HCT116 (cell line): ENCODE measurements around the gene ITGAE.

Experiments used
- CEBPB ChIP-seq: IDR thresholded peaks from 2 replicates; pipeline ENCODE4 v1.6.1; 2012; ENCODE audit warnings: low read depth
- ELF1 ChIP-seq: IDR thresholded peaks from 2 replicates; pipeline ENCODE4 v1.6.1; 2012; ENCODE audit warnings: low read depth, borderline replicate concordance
- EZH2 ChIP-seq: fragments of 200-600 bp; sonication (generic); IDR thresholded peaks from 2 replicates; pipeline ENCODE4 v1.6.1; 2017; ENCODE audit warnings: antibody characterized with exemption, mixed run types
- EZH2phosphoT487 ChIP-seq: fragments of 200-600 bp; IDR thresholded peaks from 2 replicates; pipeline ENCODE4 v1.6.1; 2018; ENCODE audit warnings: antibody characterized with exemption, borderline replicate concordance
- POLR2A ChIP-seq: IDR thresholded peaks from 2 replicates; pipeline ENCODE4 v1.7.0; 2011; ENCODE audit warnings: borderline replicate concordance; ENCODE audit not compliant: insufficient read depth, insufficient read length; ENCODE audit errors: extremely low read depth
- POLR2AphosphoS5 ChIP-seq: IDR thresholded peaks from 2 replicates; pipeline ENCODE4 v1.6.1; 2011; ENCODE audit warnings: mild to moderate bottlenecking, low read depth, low read length, moderate library complexity
- RAD21 ChIP-seq: IDR thresholded peaks from 2 replicates; pipeline ENCODE4 v1.6.1; 2012; ENCODE audit warnings: low read depth, mild to moderate bottlenecking
- ZFX ChIP-seq: fragments of 450-650 bp; IDR thresholded peaks from 2 replicates; pipeline ENCODE4 v1.6.1; 2017
- ZNF274 ChIP-seq: fragments of 200-500 bp; sonication (Bioruptor generic); IDR thresholded peaks from 2 replicates; pipeline ENCODE4 v1.6.1; 2014; ENCODE audit warnings: mild to moderate bottlenecking, low read depth, low read length, inconsistent platforms
- TF ChIP-seq, protein P1 (sequence below): IDR thresholded peaks from 2 replicates; pipeline ENCODE4 v1.6.1; 2012; ENCODE audit warnings: low read depth
- TF ChIP-seq, protein P2 (sequence below), 3 experiments: fragments of 200-600 bp in 1 of 3; sonication (generic) in 1 of 3; IDR thresholded peaks in 2 of 3; conservative IDR thresholded peaks in 1 of 3; 2 replicates each; pipeline ENCODE4 v1.5.1; 2012 to 2017; ENCODE audit warnings: low read depth in 2 of 3, low read length in 2 of 3, antibody characterized with exemption in 1 of 3, borderline replicate concordance in 1 of 3, control low read depth in 1 of 3, mild to moderate bottlenecking in 1 of 3, mixed read lengths in 1 of 3, mixed run types in 1 of 3, moderate library complexity in 1 of 3; ENCODE audit not compliant: insufficient read depth in 1 of 3

DNA sequence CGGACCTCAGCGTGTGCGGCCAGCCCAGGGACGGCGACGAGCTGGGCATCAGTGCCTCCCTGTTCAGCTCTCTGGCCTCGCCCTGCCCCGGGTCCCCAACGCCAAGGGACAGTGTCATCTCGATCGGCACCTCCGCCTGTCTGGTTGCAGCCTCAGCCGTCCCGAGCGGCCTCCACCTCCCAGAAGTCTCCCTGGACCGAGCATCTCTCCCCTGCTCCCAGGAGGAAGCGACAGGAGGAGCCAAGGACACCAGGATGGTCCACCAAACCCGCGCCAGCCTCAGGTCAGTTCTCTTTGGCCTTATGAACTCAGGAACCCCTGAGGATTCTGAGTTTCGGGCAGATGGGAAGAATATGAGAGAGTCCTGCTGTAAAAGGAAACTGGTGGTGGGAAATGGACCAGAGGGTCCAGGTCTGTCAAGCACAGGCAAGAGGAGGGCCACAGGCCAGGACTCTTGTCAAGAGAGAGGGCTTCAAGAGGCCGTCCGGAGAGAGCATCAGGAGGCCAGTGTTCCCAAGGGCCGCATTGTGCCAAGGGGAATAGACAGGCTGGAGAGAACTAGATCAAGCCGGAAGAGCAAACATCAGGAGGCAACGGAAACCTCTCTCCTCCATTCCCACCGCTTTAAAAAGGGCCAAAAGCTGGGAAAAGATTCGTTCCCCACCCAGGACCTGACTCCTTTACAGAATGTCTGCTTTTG is 76.5 kb downstream of the ITGAE start:
- TF ChIP-seq CEBPB (no peak), POLR2A (no peak), ELF1 (no peak), EZH2 (no peak), POLR2AphosphoS5 (no peak), EZH2phosphoT487 (no peak), ZNF274 (no peak), ZFX (no peak), RAD21 (no peak)
- TF ChIP-seq, protein P1, sequence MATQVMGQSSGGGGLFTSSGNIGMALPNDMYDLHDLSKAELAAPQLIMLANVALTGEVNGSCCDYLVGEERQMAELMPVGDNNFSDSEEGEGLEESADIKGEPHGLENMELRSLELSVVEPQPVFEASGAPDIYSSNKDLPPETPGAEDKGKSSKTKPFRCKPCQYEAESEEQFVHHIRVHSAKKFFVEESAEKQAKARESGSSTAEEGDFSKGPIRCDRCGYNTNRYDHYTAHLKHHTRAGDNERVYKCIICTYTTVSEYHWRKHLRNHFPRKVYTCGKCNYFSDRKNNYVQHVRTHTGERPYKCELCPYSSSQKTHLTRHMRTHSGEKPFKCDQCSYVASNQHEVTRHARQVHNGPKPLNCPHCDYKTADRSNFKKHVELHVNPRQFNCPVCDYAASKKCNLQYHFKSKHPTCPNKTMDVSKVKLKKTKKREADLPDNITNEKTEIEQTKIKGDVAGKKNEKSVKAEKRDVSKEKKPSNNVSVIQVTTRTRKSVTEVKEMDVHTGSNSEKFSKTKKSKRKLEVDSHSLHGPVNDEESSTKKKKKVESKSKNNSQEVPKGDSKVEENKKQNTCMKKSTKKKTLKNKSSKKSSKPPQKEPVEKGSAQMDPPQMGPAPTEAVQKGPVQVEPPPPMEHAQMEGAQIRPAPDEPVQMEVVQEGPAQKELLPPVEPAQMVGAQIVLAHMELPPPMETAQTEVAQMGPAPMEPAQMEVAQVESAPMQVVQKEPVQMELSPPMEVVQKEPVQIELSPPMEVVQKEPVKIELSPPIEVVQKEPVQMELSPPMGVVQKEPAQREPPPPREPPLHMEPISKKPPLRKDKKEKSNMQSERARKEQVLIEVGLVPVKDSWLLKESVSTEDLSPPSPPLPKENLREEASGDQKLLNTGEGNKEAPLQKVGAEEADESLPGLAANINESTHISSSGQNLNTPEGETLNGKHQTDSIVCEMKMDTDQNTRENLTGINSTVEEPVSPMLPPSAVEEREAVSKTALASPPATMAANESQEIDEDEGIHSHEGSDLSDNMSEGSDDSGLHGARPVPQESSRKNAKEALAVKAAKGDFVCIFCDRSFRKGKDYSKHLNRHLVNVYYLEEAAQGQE = no peak
- TF ChIP-seq, protein P2, sequence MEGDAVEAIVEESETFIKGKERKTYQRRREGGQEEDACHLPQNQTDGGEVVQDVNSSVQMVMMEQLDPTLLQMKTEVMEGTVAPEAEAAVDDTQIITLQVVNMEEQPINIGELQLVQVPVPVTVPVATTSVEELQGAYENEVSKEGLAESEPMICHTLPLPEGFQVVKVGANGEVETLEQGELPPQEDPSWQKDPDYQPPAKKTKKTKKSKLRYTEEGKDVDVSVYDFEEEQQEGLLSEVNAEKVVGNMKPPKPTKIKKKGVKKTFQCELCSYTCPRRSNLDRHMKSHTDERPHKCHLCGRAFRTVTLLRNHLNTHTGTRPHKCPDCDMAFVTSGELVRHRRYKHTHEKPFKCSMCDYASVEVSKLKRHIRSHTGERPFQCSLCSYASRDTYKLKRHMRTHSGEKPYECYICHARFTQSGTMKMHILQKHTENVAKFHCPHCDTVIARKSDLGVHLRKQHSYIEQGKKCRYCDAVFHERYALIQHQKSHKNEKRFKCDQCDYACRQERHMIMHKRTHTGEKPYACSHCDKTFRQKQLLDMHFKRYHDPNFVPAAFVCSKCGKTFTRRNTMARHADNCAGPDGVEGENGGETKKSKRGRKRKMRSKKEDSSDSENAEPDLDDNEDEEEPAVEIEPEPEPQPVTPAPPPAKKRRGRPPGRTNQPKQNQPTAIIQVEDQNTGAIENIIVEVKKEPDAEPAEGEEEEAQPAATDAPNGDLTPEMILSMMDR (IDR thresholded peaks at IDR 0.05 in 2 of 3, conservative IDR thresholded peaks at IDR 0.05 in 1 of 3; ENCODE audit: borderline replicate concordance in 1 of 3, insufficient read depth in 1 of 3, low read depth in 2 of 3, low read length in 2 of 3) = no peak
